HepG2 (cell line): Measurements from ENCODE around the gene SOS2. TPM values are rescaled to one million over a fixed set of nuclear protein-coding genes. Genes with fewer than 3 reads are reported as not detected.
A peak's percentile ranks its signal among the peaks of the same experiment; 100 is the strongest.

Source experiments
- ATAC-seq: fragments of 200-7000 bp; cut with Tn5 transposase; 3 replicates; pipeline ENCODE4 v1.9.1; 2020; ENCODE audit warnings: mild to moderate bottlenecking, moderate library complexity
- Bru-seq: library from RNA; stranded (reverse); fragments of 400-500 nt; gene quantifications from one replicate; lab custom pipeline; 2021; lab: Mats Ljungman, UMichigan
- BruChase-seq, 2 experiments: library from RNA; stranded (reverse); fragments of 400-500 nt; gene quantifications; one replicate each; lab custom pipeline; 2021; lab: Mats Ljungman, UMichigan
- BruUV-seq: library from RNA; stranded (reverse); fragments of 400-500 nt; replicated peaks from 2 replicates; lab custom pipeline; 2021; lab: Mats Ljungman, UMichigan
- CTCF ChIA-PET: fragments of 300-600 bp; formaldehyde crosslinking; extraction: SDS; loops from one replicate; lab custom pipeline; 2021; ENCODE audit warnings: low total read pairs, inconsistent platforms, low intra/inter-chr PET ratio; lab: Yijun Ruan, JAX
- POLR2A ChIA-PET: fragments of 350-600 bp; sonication (Branson Sonifier 250); formaldehyde crosslinking; loops from one replicate; lab custom pipeline; 2020; ENCODE audit warnings: antibody characterized with exemption, inconsistent platforms; lab: Yijun Ruan, JAX
- DNase-seq: peaks from one replicate; pipeline ENCODE4 v3.0.0-alpha.2; 2015; ENCODE audit warnings: low spot score
- FAIRE-seq: peaks from 3 replicates; lab custom pipeline; 2011; peaks lifted over from hg19 to GRCh38; lab: Jason Lieb, UNC
- H2AFZ ChIP-seq: one replicate; pipeline ENCODE4 v1.6.1; 2011; ENCODE audit warnings: low read length, inconsistent platforms
- H3K27ac ChIP-seq: fragments of 300-600 bp; 3 replicates; pipeline ENCODE4 v1.8.0; 2011; ENCODE audit warnings: mixed run types, mild to moderate bottlenecking, mixed read lengths, low read length, inconsistent platforms; ENCODE audit not compliant: insufficient read depth; ENCODE audit errors: extremely low read length
- H3K27me3 ChIP-seq, 2 experiments: fragments of 200-600 bp in 1 of 2; 2 replicates in 1 of 2; 3 replicates in 1 of 2; pipeline versions ENCODE4 v1.6.0 to v1.8.0; 2011; ENCODE audit warnings: low read length in 2 of 2, mild to moderate bottlenecking in 2 of 2, moderate library complexity in 2 of 2, inconsistent platforms in 1 of 2; ENCODE audit not compliant: insufficient read depth in 2 of 2, control insufficient read depth in 1 of 2
- H3K36me3 ChIP-seq, 2 experiments: fragments of 200-600 bp in 1 of 2; replicated peaks in 1 of 2; 2 replicates in 1 of 2; 3 replicates in 1 of 2; pipeline versions ENCODE4 v1.5.1 to v1.8.0; 2011; ENCODE audit warnings: low read length in 2 of 2, inconsistent platforms in 1 of 2; ENCODE audit not compliant: insufficient read depth in 2 of 2, control insufficient read depth in 1 of 2
- H3K4me1 ChIP-seq: 2 replicates; pipeline ENCODE4 v1.5.1; 2012; ENCODE audit warnings: low read length, inconsistent platforms; ENCODE audit not compliant: insufficient read depth
- H3K4me2 ChIP-seq: 2 replicates; pipeline ENCODE4 v1.6.0; 2011; ENCODE audit warnings: low read depth, low read length, inconsistent platforms
- H3K4me3 ChIP-seq, 3 experiments: fragments of 200-600 bp in 1 of 3; sonication (generic), shearing (Covaris generic) in 1 of 3; replicated peaks in 1 of 3; 2 replicates each; pipeline ENCODE4 v1.5.1; 2011 to 2016; ENCODE audit warnings: low read length in 3 of 3, inconsistent platforms in 2 of 3, low read depth in 2 of 3, mild to moderate bottlenecking in 2 of 3, control low read depth in 1 of 3, mixed read lengths in 1 of 3; ENCODE audit not compliant: insufficient read depth in 1 of 3
- H3K79me2 ChIP-seq: one replicate; pipeline ENCODE4 v1.6.1; 2011; ENCODE audit warnings: low read length, inconsistent platforms; ENCODE audit not compliant: insufficient read depth
- H3K9ac ChIP-seq: 2 replicates; pipeline ENCODE4 v1.6.0; 2011; ENCODE audit warnings: mild to moderate bottlenecking, low read depth, low read length, inconsistent platforms; ENCODE audit not compliant: insufficient read depth
- H3K9me3 ChIP-seq: 2 replicates; pipeline ENCODE4 v1.5.1; 2012; ENCODE audit warnings: mild to moderate bottlenecking, low read length
- H4K20me1 ChIP-seq: 2 replicates; pipeline ENCODE4 v1.6.0; 2011; ENCODE audit warnings: inconsistent platforms, mild to moderate bottlenecking, low read length, moderate library complexity; ENCODE audit not compliant: insufficient read depth
- MIER3 ChIP-seq: IDR thresholded peaks from 2 replicates; pipeline ENCODE4 v1.6.1; 2016; ENCODE audit warnings: missing compliant biosample characterization, borderline replicate concordance
- MTF1 ChIP-seq: sonication (generic); formaldehyde crosslinking; IDR thresholded peaks from 2 replicates; pipeline ENCODE4 v1.5.0; 2020; ENCODE audit warnings: missing genetic modification reagents
- POGZ ChIP-seq: sonication (generic); formaldehyde crosslinking; IDR thresholded peaks from 2 replicates; pipeline ENCODE4 v1.4.0; 2020; ENCODE audit warnings: mild to moderate bottlenecking, missing genetic modification reagents
- RFX5 ChIP-seq: IDR thresholded peaks from 2 replicates; pipeline ENCODE4 v1.6.1; 2011; ENCODE audit warnings: low read depth, low read length, improper control_type of control experiment
- ZBED4 ChIP-seq: sonication (generic); formaldehyde crosslinking; IDR thresholded peaks from 2 replicates; pipeline ENCODE4 v1.4.0; 2020; ENCODE audit warnings: missing genetic modification reagents, borderline replicate concordance
- ZKSCAN8 ChIP-seq: IDR thresholded peaks from 2 replicates; pipeline ENCODE4 v1.6.1; 2016; ENCODE audit warnings: borderline replicate concordance, missing genetic modification reagents, missing compliant biosample characterization
- ZNF136 ChIP-seq: sonication (generic); formaldehyde crosslinking; IDR thresholded peaks from 2 replicates; pipeline ENCODE4 v1.8.1; 2022; ENCODE audit warnings: low read depth, mild to moderate bottlenecking, moderate library complexity, missing genetic modification reagents
- ZNF569 ChIP-seq: sonication (generic); formaldehyde crosslinking; IDR thresholded peaks from 2 replicates; pipeline ENCODE4 v1.5.0; 2020; ENCODE audit warnings: mild to moderate bottlenecking, missing genetic modification reagents, moderate library complexity, borderline replicate concordance
- ZNF709 ChIP-seq: sonication (generic); formaldehyde crosslinking; IDR thresholded peaks from 2 replicates; pipeline ENCODE4 v1.5.0; 2020; ENCODE audit warnings: mild to moderate bottlenecking, missing genetic modification reagents
- ZNF777 ChIP-seq: sonication (generic); formaldehyde crosslinking; IDR thresholded peaks from 2 replicates; pipeline ENCODE4 v1.4.0; 2020; ENCODE audit warnings: missing genetic modification reagents
- WGBS: methylation state at CpG from one replicate; pipeline ENCODE4 v1.1.6; 2017; ENCODE audit warnings: low lambda C conversion rate; 5-methylcytosine and 5-hydroxymethylcytosine counted together
- in situ Hi-C: cut with HindIII; loops from 2 replicates; pipeline ENCODE4 v1.10.0; 2017; ENCODE audit warnings: low pct_unique_long_range_greater_than_20kb; ENCODE audit not compliant: extremely low pct_ligation_motif_present
- intact Hi-C: fragments of 100-400 bp; cut with micrococcal nuclease; formaldehyde crosslinking; loops from one replicate; pipeline ENCODE4 v1.10.0; 2022; ENCODE audit not compliant: unreplicated experiment
- long read RNA-seq, 2 experiments: library from RNA in 1 of 2; library from polyadenylated mRNA in 1 of 2; stranded (forward) in 1 of 2; unstranded in 1 of 2; transcript quantifications; one replicate each; pipeline ENCODE4 v2.0.0, GENCODE V29; 2019 to 2022
- polyA minus RNA-seq, 3 experiments: library from RNA; depleted of rRNA, polyadenylated mRNA; stranded (reverse); fragments of >200 nt; gene quantifications; 2 replicates each; pipeline ENCODE4 v1.2.3, GENCODE V29; 2011; ENCODE audit warnings: low replicate concordance in 1 of 3
- polyA plus RNA-seq, 8 experiments: library from polyadenylated mRNA; depleted of rRNA in 3 of 8; stranded (reverse) in 7 of 8; unstranded in 1 of 8; fragments of >200 nt; fragmentation: Illumina TruSeq in 4 of 8; extraction: Trizol in 4 of 8; gene quantifications; 2 replicates each; pipeline versions ENCODE4 v1.2.1 to v1.2.3, GENCODE V29; 2011 to 2016; ENCODE audit warnings: low read depth in 4 of 8, missing spikeins in 1 of 8, mixed read lengths in 1 of 8; ENCODE audit not compliant: insufficient read depth in 1 of 8
- total RNA-seq, 5 experiments: library from RNA; depleted of rRNA; stranded (reverse); fragments of >200 nt; fragmentation: Illumina TruSeq; extraction: Trizol; gene quantifications; 2 replicates each; pipeline ENCODE4 v1.2.3, GENCODE V29; 2016; ENCODE audit warnings: low read depth in 1 of 5
- TF ChIP-seq, protein P1 (sequence below): sonication (generic); formaldehyde crosslinking; IDR thresholded peaks from 2 replicates; pipeline ENCODE4 v1.8.0; 2022; ENCODE audit warnings: missing genetic modification reagents, mild to moderate bottlenecking, moderate library complexity, borderline replicate concordance

Gene SOS2
- total RNA-seq (2016; rRNA removed; fragmentation: Illumina TruSeq; extraction: Trizol): 12.1 and 14.9 TPM in 2 replicates
- total RNA-seq (2016; cell fraction: cytosol; rRNA removed; fragmentation: Illumina TruSeq; extraction: Trizol; ENCODE audit: low read depth): 5.2 and 6.4 TPM in 2 replicates
- 11.5 and 13.8 TPM in 2 replicates for total RNA-seq (2016; cell fraction: insoluble cytoplasmic fraction; rRNA removed; fragmentation: Illumina TruSeq; extraction: Trizol)
- 7.3 and 7.9 TPM in 2 replicates for total RNA-seq (2016; cell fraction: membrane; rRNA removed; fragmentation: Illumina TruSeq; extraction: Trizol)
- 14.5 and 15.8 TPM in 2 replicates for total RNA-seq (2016; cell fraction: nucleus; rRNA removed; fragmentation: Illumina TruSeq; extraction: Trizol)
- 8.8 and 9.3 TPM in 2 replicates for polyA plus RNA-seq (2011; rRNA removed)
- 3.6 and 6.0 TPM in 2 replicates for polyA plus RNA-seq (2011; cell fraction: cytosol; rRNA removed)
- polyA plus RNA-seq (2011; cell fraction: nucleus; rRNA removed): 4.3 and 5.0 TPM in 2 replicates
- 8.1 and 8.2 TPM in 2 replicates for polyA plus RNA-seq (2012)
- 0.43 and 0.45 TPM in 2 replicates for polyA plus RNA-seq (2016; cell fraction: cytosol; fragmentation: Illumina TruSeq; extraction: Trizol; ENCODE audit: low read depth)
- 11.6 and 11.8 TPM in 2 replicates for polyA plus RNA-seq (2016; cell fraction: insoluble cytoplasmic fraction; fragmentation: Illumina TruSeq; extraction: Trizol; ENCODE audit: low read depth)
- polyA plus RNA-seq (2016; cell fraction: membrane; fragmentation: Illumina TruSeq; extraction: Trizol; ENCODE audit: low read depth): 2.4 and 3.1 TPM in 2 replicates
- 11.0 and 11.2 TPM in 2 replicates for polyA plus RNA-seq (2016; cell fraction: nucleus; fragmentation: Illumina TruSeq; extraction: Trizol; ENCODE audit: insufficient read depth, low read depth)
- polyA minus RNA-seq (2011; rRNA and poly(A)+ RNA removed; ENCODE audit: low replicate concordance): 7.3 and 7.9 TPM in 2 replicates
- 10.0 and 11.1 TPM in 2 replicates for polyA minus RNA-seq (2011; cell fraction: cytosol; rRNA and poly(A)+ RNA removed)
- polyA minus RNA-seq (2011; cell fraction: nucleus; rRNA and poly(A)+ RNA removed): 39.7 and 43.0 TPM in 2 replicates
- percentile 69 among the genes with signal in this experiment for Bru-seq, nascent RNA
- percentile 72 among the genes with signal in this experiment for BruChase-seq, experiment 1, labeled RNA remaining after a 6-hour chase
- BruChase-seq, experiment 2, labeled RNA remaining after a 2-hour chase: percentile 67 among the genes with signal in this experiment
- long read RNA-seq, experiment 1, partial matches to known transcripts: 1 of 2 reads
- long read RNA-seq, experiment 1, other reads (novel, unspliced or antisense): 1 of 2 reads
- long read RNA-seq, experiment 2, partial matches to known transcripts: 1 of 20 reads
- long read RNA-seq, experiment 2, other reads (novel, unspliced or antisense): 19 of 20 reads

GRCh38 chr14:50231475-50232275 lies at the start of gene SOS2:
Gene SOS2, minus strand, starts transcription at chr14:50231578. Its CDS starts 295 bp downstream, at chr14:50231283.
- DNase-seq (peak; percentile 78), FAIRE-seq (no peak), ATAC-seq (peak; percentile 95)
- peak within 1 kb of the TSS; percentile 90 for H2AFZ ChIP-seq
- POLR2A ChIA-PET: interaction anchor here (0.9 to 1.5 kb wide), 3 partner anchors 16 to 81 kb away, joined by 4 to 5 read pairs (median 5); no protein-coding TSS in a partner anchor
- intact Hi-C loops: loop anchor here (2.0 to 5.0 kb wide), 2 partner anchors 81 to 301 kb away; partner anchors contain the start of genes DMAC2L, L2HGDH and MAP4K5
- peak within 1 kb of the TSS; percentile 77 to 90 (median 87) for H3K4me3 ChIP-seq
- H4K20me1 ChIP-seq: no peaks in the 10 kb centered on the region
- no peaks in the 10 kb centered on the region; the same call in 1 of the 2 replicates for H3K9me3 ChIP-seq
- peak within 1 kb of the TSS; percentile 85 for H3K4me2 ChIP-seq
- CTCF ChIA-PET: no interaction called here
- peak within 1 kb of the TSS; percentile 97 for H3K27ac ChIP-seq
- no TSS peak for BruUV-seq
- no peaks in the 10 kb centered on the region for H3K27me3 ChIP-seq
- WGBS: 0% methylated on average over 7 of the region's 90 CpGs
- in situ Hi-C loops: loop anchor here (25.0 kb wide), 1 partner anchor 369 kb away; the partner anchor contains the start of gene NEMF
- H3K79me2 ChIP-seq: peaks cover 33% of the 10 kb centered on the region
- no peaks in the 10 kb centered on the region for H3K36me3 ChIP-seq
- H3K9ac ChIP-seq: peak within 1 kb of the TSS; percentile 81
- peaks cover 37% of the 10 kb centered on the region for H3K4me1 ChIP-seq
- TF ChIP-seq ZNF136 (CRISPR knock-in tag) (no peak), ZNF709 (peak; percentile 38), ZNF777 (CRISPR knock-in tag) (peak; percentile 97), RFX5 (no peak), MIER3 (no peak), ZBED4 (CRISPR knock-in tag) (peak; percentile 95; the same call in 1 of the 2 replicates), ZKSCAN8 (CRISPR knock-in tag) (no peak), ZNF569 (CRISPR knock-in tag) (0 out of 2 replicates have a peak, but pooled peaks have one; percentile 36), POGZ (CRISPR knock-in tag) (peak; percentile 69), MTF1 (CRISPR knock-in tag) (no peak)
- TF ChIP-seq, protein P1, sequence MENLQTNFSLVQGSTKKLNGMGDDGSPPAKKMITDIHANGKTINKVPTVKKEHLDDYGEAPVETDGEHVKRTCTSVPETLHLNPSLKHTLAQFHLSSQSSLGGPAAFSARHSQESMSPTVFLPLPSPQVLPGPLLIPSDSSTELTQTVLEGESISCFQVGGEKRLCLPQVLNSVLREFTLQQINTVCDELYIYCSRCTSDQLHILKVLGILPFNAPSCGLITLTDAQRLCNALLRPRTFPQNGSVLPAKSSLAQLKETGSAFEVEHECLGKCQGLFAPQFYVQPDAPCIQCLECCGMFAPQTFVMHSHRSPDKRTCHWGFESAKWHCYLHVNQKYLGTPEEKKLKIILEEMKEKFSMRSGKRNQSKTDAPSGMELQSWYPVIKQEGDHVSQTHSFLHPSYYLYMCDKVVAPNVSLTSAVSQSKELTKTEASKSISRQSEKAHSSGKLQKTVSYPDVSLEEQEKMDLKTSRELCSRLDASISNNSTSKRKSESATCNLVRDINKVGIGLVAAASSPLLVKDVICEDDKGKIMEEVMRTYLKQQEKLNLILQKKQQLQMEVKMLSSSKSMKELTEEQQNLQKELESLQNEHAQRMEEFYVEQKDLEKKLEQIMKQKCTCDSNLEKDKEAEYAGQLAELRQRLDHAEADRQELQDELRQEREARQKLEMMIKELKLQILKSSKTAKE: no peak; the same call in 1 of the 2 replicates
